HG03571 (cell line): ENCODE results near the gene ADCY4.

Source experiments
- ATAC-seq: cut with Tn5 transposase; IDR thresholded peaks from one replicate; pipeline ENCODE4 v1.9.1; 2021; ENCODE audit not compliant: unreplicated experiment

ADCY4 gene

GRCh38 chr14:24317141-24317928, 17.5 kb downstream of the ADCY4 start:
- ATAC-seq = no peak

GRCh38 chr14:24316597-24316950, 18.3 kb downstream of the ADCY4 start:
- ATAC-seq = no peak

DNA sequence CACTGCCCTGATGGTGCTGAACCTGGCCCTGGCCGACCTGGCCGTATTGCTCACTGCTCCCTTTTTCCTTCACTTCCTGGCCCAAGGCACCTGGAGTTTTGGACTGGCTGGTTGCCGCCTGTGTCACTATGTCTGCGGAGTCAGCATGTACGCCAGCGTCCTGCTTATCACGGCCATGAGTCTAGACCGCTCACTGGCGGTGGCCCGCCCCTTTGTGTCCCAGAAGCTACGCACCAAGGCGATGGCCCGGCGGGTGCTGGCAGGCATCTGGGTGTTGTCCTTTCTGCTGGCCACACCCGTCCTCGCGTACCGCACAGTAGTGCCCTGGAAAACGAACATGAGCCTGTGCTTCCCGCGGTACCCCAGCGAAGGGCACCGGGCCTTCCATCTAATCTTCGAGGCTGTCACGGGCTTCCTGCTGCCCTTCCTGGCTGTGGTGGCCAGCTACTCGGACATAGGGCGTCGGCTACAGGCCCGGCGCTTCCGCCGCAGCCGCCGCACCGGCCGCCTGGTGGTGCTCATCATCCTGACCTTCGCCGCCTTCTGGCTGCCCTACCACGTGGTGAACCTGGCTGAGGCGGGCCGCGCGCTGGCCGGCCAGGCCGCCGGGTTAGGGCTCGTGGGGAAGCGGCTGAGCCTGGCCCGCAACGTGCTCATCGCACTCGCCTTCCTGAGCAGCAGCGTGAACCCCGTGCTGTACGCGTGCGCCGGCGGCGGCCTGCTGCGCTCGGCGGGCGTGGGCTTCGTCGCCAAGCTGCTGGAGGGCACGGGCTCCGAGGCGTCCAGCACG, 18.9 kb downstream of the ADCY4 start:
- ATAC-seq = no peak

DNA sequence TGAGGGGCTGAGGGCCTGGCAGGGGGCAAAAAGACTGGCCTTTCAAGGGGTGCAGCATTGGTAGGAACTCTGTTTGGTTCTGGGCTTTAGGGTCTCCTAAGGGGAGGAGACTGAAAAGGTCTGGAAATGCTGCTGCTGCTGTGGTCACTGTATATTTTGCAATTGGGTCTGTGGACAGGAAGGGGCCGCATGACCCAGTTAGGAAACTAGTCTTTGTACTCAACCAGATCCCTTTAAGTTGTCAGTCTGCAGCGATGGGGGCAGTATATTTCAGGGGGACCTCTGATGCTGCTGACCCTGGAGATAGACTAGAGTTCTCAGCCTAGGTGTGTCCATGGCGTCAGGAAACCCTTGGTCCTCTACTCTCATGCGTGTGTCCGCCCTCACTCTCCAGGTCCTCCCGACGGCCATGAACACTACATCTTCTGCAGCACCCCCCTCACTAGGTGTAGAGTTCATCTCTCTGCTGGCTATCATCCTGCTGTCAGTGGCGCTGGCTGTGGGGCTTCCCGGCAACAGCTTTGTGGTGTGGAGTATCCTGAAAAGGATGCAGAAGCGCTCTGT, 19.5 kb downstream of the ADCY4 start:
- no peak for ATAC-seq

DNA sequence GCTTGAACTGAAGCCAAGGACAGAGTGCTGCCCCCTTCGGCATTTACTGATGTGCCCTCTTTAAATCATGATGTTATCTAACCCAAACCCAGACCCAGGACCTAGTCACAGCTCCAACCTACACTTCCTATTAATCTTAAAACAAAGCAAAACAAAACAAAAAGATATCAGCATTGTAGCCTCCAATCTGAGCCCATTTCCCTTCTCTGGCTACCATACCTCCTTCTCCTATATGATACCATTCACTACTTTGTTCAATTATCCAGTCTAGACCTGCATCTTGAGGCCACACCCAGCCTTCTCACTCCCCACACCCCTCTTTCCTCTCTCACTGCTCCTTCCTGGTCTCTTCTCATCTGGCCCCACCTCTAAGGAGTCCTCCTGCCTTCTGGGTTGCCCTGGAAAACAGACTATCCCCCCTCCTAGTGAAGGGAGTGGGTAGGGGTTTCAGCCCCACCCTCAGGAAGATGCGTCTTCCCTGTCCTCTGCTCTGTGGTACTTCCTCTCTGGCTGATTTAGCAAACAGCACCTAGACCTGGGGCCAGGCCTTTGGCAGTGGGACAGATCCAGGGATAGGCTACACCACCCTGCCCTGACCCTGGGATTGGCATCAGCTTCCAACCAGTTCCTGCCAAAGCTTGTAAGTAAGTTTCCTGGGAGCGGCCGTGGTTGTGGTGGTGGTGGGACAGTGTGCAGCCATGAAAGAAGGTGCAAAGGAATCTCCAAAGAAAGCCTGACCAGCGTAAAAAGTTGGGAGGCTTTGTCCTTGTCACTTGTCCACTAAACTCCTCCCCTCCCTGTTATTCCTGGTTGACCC, 20.3 kb downstream of the ADCY4 start:
- no peak for ATAC-seq

DNA sequence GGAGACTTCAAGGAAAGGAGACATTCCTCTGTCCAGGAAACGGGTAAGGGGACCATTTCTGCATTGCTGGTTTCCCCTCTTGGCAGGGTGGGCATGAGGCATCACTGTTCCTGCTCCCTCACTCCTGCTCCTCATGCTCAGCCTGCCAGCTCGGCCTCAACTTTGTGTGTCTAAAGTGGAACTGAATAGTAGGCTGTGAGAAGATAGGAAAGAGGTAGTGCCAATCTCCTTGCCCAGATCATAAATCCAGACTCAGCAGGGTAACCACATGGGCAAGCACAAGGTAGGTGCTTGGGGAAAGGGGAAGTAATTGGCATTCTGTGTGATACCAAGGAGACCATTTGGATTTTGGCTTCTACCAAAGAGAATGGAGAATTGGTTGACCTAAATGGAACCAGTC, 21.0 kb downstream of the ADCY4 start:
- no peak for ATAC-seq

DNA sequence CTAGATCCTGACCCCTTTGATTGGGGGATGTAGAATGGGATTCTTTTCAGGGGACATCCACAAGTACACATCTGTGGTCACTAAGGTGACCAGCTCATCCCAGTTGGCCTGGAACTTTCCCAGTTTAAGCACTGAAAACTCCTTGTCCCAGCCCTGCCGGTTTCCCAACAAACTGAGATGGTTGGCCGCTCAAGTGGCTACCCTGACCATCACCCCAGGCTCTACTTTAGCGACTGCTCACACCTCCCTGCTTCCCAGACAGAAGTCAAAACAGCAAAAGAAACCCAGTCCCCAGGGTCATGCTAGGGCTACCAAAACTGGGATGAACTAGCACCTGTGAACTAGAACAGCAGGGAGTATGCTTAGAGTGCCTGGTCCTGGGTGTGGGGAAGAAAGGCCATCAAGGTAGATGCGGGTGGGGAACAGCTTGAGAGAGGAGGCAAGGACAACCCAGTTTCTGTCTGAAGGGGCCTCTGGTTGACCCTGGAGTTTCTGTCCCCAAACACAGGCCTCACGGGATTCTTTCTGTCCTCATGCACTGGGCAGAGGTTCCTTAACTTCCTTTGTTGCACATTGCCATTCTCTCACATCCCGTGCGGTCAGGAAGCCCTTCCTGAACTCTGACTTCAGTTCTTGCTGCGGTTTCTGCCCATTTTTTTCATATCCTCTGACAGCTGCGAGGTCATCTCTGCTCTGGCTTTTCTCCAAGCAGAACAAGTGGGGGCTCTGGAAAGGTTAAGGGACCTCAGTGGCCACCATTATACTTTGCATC, 21.9 kb downstream of the ADCY4 start:
- no peak for ATAC-seq

DNA sequence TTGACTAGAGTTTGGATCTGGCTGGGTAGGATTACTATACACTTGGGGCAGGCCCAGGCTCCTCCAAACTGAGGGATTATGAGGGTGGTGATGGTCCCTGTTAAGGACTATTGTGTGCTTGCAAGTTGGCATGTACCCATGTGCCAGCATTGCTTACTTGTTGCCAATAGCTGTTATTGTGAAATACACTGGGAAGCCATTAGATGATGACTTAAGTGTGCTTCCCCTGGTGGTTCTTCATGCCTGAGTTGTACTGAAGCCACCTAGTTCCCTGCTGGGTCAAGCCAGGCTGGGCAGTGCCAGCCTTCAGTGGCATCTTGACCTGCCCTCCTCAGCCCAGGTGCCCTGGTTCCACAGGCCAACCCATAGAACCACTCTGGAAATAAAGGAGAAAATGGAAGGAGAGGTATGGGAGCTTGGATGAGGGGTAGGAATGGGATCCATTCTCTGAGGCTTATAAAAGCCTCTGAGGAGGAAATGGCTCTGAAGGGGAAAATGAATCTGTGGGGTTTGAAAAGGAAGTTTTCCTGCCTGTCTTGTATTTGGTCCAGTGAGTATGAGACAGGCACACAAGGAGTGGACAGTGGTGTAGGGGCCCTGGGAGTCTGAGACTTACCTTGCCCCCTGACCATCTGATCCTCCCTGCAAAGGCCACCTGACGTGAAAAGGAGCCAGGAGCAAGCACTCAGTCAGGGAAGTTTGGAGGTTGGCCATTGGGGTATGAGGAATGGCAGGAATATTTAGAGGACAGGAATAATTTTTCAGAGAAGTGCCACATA, 22.8 kb downstream of the ADCY4 start:
- no peak for ATAC-seq

DNA sequence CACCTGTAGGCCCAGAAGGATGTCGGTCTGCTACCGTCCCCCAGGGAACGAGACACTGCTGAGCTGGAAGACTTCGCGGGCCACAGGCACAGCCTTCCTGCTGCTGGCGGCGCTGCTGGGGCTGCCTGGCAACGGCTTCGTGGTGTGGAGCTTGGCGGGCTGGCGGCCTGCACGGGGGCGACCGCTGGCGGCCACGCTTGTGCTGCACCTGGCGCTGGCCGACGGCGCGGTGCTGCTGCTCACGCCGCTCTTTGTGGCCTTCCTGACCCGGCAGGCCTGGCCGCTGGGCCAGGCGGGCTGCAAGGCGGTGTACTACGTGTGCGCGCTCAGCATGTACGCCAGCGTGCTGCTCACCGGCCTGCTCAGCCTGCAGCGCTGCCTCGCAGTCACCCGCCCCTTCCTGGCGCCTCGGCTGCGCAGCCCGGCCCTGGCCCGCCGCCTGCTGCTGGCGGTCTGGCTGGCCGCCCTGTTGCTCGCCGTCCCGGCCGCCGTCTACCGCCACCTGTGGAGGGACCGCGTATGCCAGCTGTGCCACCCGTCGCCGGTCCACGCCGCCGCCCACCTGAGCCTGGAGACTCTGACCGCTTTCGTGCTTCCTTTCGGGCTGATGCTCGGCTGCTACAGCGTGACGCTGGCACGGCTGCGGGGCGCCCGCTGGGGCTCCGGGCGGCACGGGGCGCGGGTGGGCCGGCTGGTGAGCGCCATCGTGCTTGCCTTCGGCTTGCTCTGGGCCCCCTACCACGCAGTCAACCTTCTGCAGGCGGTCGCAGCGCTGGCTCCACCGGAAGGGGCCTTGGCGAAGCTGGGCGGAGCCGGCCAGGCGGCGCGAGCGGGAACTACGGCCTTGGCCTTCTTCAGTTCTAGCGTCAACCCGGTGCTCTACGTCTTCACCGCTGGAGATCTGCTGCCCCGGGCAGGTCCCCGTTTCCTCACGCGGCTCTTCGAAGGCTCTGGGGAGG, 23.9 kb downstream of the ADCY4 start, which contains the start of gene LTB4R:
Gene LTB4R (plus strand): TSS at position 857 of the 959 bp plus-strand sequence. CDS start 4,150 bp downstream, outside the sequence.
- ATAC-seq = peak; percentile 64

DNA sequence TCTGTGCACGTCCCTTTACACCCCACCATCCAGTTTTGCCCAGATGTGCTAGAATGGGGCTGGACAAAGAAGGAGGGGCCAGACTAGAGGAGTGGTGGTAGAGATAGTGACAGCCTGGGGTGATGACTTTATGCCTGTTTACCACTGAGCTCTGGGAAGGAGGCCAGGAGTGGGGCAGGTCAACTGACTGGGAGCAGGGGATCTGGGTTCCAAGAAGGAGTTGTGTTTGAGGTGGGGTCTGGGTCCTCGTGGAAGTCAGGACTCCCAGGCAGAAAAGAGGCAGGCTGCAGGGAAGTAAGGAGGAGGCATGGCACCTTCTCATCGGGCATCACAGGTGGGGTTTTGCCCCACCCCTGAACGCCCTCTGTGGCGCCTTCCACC, 24.6 kb downstream of the ADCY4 start:
- ATAC-seq = no peak

GRCh38 chr14:24309538-24310264, 25.2 kb downstream of the ADCY4 start, which contains the start of gene LTB4R2:
TSS of gene LTB4R2 (plus strand) at chr14:24310140. CDS start at chr14:24310665, 525 bp downstream.
- no peak for ATAC-seq

DNA sequence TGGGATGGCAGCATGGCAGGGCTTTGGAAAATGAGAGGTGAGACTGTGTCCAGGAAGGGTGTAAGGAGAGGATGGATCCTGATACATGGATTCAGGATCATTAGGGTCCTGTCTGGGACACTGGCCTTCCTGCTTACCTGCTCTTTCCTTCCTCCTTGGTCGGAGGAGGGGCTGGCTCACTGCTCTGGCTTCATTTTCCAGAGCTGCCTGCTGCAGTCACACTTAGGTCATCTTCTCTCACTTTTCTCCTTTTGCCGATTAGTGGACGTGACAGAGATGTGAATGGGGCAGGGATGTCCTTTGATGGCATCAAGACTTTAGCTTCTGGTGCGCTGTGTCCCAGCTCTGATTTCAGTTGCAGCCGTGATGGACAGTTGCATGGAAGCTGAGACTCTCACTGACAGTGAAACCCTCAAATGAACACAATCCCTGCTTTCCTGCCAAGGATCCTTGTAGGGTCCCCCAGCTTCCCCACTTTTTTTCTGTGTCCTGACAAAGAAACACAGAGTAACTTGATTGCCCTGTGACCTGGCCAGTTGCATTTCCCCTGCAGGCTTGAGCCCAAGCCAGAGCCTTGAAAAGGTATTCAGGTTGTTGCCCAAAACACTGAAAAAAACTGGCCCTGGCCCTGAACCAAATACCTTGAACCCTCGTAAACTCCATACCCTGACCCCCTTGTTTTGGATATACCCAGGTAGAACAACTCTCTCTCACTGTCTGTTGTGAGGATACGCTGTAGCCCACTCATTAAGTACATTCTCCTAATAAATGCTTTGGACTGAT, 26.3 kb downstream of the ADCY4 start:
- no peak for ATAC-seq

DNA sequence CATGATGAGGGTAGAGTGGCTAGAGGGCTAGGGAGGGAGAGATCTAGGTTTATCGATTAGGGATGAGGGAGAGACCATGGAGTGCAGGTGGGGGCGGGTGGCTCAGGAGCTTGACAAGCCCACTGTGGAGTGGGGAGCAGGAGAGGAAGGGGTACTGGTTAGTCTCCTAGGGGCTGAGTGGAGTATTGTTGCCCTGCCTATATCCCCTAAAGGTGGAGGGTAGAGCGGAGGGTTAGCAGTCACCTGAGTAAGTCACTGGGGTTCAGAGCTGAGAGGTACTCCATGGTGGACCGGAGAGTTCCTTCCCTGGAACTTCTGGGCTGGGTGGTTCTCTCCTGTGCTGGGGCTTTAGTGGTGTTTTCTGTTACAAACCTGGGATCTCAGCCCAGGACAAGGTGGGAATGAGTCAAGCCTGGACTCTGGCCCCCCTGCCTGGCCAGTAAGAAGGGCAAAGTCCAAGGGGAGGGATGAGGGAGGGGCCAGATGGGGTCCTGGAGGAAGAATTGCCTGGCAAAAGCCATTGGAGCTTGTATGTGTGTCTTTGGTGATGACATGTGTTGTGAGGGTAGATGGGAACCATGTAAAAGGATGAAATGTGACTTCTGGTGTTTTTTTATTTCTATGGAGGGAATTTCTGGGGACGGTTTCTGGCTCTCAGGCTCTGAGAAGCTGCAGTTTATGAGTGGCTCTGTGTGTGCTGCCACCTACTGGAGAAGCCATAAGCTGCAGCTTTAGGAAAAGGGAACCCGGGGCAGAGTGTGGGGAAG, 27.1 kb downstream of the ADCY4 start, which contains the start of gene CIDEB:
Gene CIDEB (minus strand): TSS at position 403 of the 767 bp plus-strand sequence. CDS start 119 bp downstream, at position 284.
- no peak for ATAC-seq

DNA sequence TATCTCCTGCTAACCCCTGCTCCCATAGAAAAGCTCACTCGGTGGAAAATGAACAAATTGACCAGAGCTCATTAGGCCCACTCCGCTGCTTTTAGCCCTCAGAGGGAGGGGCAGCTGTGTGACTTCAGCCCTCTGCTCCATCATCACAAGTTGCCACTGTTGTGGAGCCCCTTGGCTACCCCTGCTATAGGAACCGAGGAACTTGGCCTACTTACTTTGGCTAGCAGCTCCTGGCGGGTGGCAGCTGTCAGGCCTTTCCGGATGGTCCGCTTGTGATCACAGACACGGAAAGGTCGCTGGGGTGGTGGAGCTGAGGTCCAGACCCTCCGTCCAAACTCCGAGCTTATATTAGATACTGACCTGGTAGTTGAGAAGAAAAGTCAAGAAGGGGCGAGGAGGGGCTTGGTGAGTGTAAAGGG, 27.7 kb downstream of the ADCY4 start:
- ATAC-seq = no peak

GRCh38 chr14:24304019-24304387, 30.9 kb downstream of the ADCY4 start:
- ATAC-seq = no peak

DNA sequence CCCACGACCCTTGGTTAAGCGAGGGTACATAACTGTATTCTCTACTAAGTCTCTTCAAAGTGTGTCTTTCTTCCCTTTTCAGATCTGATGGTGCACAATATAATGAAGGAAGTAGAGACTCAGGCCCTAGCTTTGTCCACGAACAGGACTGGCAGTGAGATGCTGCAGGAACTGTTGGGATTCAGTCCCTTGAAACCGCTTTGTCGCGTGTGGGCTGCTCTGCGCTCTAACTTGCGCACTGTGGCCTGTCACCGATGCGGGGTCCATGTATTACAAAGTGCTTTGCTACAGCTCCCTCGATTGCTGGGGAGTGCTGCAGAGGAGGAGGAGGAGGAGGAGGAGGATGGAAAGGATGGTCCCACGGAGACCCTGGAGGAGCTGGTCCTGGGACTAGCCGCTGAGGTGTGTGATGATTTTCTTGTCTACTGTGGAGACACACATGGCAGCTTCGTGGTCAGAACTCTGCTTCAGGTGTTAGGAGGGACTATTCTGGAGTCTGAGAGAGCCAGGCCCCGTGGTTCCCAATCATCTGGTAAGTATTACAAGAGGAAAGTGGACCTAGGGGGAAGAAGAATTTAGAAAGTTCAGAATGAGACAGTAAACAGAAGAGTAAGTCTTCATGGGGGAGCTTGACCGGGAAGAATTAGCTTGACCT, 34.4 kb downstream of the ADCY4 start:
- ATAC-seq = no peak
